ENCODE measurements around the gene PCDHGB7.
"Not testable (repeated sequence)": the region's sequence is repeated elsewhere in the genome, so short reads cannot be mapped to it uniquely, and the experiment has no call there.

Gene PCDHGB7

DNA sequence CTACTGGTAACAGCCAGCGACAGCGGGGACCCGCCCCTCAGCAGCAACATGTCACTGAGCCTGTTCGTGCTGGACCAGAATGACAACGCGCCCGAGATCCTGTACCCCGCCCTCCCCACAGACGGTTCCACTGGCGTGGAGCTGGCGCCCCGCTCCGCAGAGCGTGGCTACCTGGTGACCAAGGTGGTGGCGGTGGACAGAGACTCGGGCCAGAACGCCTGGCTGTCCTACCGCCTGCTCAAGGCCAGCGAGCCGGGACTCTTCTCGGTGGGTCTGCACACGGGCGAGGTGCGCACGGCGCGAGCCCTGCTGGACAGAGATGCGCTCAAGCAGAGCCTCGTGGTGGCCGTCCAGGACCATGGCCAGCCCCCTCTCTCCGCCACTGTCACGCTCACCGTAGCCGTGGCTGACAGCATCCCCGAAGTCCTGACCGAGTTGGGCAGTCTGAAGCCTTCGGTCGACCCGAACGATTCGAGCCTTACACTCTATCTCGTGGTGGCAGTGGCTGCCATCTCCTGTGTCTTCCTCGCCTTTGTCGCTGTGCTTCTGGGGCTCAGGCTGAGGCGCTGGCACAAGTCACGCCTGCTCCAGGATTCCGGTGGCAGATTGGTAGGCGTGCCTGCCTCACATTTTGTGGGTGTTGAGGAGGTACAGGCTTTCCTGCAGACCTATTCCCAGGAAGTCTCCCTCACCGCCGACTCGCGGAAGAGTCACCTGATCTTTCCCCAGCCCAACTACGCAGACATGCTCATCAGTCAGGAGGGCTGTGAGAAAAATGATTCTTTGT, 22.9 kb upstream of the PCDHGB7 start:
- DNase-seq (ENCODE audit: extremely low read depth in 1 of 2, low read depth in 1 of 2): not testable (repeated sequence)

DNA sequence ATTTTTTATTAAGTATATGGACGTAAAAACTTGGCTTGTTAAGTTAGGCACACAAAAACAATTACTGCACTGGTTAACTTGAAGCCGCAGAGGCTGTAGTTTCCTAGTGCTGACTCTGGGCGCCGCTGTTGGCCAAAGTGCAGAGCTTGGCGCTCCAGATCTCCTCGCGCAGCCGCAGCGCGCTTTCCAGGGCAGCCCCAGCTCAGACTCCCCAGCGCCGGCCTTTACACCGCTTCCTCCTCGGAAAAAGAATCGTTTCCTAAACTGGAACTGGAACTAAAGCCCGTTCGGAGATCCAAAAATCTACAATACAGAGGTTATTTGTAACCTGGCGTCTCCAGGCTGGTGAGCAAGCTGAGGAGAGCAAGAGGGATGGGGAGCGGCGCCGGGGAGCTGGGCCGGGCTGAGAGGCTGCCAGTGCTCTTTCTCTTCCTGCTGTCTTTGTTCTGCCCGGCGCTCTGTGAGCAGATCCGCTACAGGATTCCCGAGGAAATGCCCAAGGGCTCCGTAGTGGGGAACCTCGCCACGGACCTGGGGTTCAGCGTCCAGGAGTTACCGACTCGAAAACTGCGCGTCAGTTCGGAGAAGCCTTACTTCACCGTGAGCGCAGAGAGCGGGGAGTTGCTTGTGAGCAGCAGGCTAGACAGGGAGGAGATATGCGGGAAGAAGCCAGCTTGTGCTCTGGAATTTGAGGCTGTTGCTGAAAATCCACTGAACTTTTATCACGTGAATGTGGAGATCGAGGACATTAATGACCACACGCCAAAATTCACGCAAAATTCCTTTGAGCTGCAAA, 19.5 kb upstream of the PCDHGB7 start, which contains the start of gene PCDHGB5:
PCDHGB5 (plus strand) TSS at position 192 of the 796 bp plus-strand sequence; CDS start at position 373, 181 bp downstream.
- DNase-seq (ENCODE audit: extremely low read depth in 1 of 2, low read depth in 1 of 2): not testable (repeated sequence)

DNA sequence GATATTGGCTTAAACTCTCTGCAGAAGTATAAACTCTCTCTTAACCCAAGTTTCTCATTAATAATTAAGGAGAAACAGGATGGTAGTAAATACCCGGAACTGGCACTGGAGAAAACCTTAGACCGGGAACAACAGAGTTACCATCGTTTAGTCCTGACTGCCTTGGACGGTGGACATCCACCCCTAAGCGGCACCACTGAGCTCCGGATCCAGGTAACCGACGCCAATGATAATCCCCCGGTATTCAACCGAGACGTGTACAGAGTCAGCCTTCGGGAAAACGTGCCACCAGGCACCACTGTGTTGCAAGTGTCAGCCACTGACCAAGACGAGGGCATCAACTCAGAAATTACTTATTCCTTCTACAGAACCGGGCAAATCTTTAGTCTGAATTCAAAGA, 18.9 kb upstream of the PCDHGB7 start:
- DNase-seq (ENCODE audit: extremely low read depth in 1 of 2, low read depth in 1 of 2): no peak

DNA sequence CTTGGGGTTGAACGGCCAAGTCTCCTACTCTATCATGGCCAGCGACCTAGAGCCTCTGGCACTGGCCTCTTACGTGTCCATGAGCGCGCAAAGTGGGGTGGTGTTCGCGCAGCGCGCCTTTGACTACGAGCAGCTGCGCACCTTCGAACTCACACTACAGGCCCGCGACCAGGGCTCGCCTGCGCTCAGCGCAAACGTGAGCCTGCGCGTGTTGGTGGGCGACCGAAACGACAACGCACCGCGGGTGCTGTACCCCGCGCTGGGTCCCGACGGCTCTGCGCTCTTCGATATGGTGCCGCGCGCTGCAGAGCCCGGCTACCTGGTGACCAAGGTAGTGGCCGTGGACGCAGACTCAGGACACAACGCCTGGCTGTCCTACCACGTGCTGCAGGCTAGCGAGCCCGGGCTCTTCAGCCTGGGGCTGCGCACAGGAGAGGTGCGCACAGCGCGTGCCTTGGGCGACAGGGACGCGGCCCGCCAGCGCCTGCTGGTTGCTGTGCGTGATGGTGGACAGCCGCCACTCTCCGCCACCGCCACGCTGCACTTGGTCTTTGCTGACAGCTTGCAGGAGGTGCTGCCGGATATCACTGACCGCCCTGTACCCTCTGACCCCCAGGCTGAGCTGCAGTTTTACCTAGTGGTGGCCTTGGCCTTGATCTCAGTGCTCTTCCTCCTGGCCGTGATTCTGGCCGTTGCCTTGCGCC, 17.8 kb upstream of the PCDHGB7 start:
- no peak for DNase-seq (ENCODE audit: extremely low read depth in 1 of 2, low read depth in 1 of 2)

DNA sequence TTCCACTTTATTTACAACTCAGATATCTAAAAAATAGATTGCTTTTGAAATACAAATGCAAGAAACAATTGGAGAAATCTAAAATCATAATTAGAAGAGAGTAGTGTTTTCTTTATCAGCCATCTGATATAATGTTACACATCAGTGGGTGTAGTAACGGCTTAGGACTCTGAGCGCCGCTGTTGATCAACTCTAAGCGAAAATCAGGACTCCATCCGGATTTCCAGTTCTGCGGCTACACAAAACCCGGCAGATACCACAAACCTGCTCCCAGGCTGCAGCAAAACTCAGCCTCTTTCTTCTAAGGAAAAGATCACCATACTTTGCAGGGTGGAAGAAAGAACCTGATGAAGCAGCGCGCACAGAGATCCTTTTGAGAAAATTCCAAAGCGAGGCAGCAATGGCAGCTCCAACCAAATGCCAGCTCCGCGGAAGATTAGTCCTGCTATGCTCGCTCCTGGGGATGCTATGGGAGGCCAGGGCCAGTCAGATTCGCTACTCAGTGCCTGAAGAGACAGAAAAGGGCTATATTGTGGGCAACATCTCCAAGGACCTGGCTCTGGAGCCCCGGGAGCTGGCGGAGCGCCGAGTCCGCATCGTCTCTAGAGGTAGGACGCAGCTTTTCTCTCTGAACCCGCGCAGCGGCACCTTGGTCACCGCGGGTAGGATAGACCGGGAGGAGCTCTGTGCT, 14.8 kb upstream of the PCDHGB7 start, which contains the start of gene PCDHGA9:
PCDHGA9 (plus strand) TSS at position 226 of the 691 bp plus-strand sequence; CDS start at position 401, 175 bp downstream.
- DNase-seq (ENCODE audit: extremely low read depth in 1 of 2, low read depth in 1 of 2): no peak

DNA sequence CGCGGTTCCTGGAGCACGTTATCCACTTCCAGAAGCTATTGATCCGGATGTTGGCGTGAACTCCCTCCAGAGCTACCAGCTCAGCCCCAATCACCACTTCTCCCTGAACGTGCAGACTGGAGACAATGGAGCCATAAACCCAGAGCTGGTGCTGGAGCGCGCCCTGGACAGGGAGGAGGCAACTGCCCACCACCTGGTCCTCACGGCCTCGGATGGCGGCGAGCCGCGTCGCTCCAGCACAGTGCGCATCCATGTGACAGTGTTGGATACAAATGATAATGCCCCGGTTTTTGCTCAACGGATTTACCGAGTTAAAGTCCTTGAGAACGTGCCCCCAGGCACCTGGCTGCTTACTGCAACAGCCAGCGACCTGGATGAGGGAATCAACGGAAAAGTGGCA, 14.1 kb upstream of the PCDHGB7 start:
- no peak for DNase-seq (ENCODE audit: extremely low read depth in 1 of 2, low read depth in 1 of 2)

DNA sequence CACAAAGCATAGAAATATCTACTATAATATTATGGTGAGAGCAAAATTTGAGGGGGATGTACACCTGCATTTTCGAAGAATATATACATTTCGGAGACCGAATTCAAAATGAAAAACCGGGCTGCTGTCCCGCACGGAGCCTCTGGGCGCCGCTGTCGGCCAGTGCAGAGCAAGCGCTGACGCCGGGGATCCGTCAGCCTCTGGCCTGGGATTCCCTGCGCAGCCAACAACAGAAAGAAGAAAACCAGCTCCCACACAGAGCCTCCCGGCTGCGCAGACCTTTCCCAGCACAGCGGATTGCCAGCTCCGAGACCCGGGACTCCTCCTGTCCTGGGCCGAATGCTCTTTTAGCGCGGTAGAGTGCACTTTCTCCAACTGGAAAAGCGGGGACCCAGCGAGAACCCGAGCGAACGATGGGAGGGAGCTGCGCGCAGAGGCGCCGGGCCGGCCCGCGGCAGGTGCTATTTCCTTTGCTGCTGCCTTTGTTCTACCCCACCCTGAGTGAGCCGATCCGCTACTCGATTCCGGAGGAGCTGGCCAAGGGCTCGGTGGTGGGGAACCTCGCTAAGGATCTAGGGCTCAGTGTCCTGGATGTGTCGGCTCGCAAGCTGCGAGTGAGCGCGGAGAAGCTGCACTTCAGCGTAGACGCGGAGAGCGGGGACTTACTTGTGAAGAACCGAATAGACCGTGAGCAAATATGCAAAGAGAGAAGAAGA, 9.5 kb upstream of the PCDHGB7 start, which contains the start of gene PCDHGB6:
PCDHGB6 (plus strand) TSS at position 232 of the 716 bp plus-strand sequence; CDS start at position 414, 182 bp downstream.
- DNase-seq (ENCODE audit: extremely low read depth in 1 of 2, low read depth in 1 of 2): not testable (repeated sequence)

DNA sequence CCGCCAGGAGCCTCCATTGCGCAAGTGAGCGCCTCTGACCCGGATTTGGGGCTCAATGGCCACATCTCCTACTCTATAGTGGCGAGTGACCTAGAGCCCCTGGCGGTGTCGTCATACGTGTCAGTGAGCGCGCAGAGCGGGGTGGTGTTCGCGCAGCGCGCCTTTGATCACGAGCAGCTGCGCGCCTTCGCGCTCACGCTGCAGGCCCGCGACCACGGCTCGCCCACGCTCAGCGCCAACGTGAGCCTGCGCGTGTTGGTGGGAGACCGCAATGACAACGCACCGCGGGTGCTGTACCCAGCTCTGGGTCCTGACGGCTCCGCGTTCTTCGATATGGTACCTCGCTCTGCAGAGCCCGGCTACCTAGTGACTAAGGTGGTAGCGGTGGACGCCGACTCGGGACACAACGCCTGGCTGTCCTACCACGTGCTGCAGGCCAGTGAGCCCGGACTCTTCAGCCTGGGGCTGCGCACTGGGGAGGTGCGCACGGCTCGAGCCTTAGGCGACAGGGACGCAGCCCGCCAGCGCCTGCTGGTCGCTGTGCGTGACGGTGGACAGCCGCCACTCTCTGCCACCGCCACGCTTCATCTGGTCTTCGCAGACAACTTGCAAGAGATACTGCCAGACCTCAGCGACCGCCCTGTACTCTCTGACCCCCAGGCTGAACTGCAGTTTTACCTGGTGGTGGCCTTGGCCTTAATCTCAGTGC, 7.7 kb upstream of the PCDHGB7 start:
- no peak for DNase-seq (ENCODE audit: extremely low read depth in 1 of 2, low read depth in 1 of 2)

DNA sequence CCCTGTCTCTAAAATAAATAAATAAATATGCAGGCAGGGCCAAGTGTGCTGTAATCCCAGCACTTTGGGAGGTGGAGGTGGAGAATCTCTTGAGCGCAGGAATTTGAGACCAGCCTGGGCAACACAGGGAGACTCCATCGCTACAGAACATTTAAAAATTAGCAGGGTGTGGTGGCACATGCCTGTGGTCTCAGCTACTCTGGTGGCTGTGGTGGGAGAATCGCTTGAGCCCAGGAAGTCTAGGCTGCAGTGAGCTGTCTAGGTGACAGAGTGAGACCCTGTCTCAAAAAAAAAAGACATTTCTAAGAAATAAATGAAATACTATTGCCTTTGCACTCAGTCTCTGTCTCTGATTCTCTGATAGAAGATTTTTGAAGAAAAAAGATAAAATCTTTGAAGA, 5.9 kb upstream of the PCDHGB7 start:
- DNase-seq (ENCODE audit: extremely low read depth in 1 of 2, low read depth in 1 of 2): no peak

DNA sequence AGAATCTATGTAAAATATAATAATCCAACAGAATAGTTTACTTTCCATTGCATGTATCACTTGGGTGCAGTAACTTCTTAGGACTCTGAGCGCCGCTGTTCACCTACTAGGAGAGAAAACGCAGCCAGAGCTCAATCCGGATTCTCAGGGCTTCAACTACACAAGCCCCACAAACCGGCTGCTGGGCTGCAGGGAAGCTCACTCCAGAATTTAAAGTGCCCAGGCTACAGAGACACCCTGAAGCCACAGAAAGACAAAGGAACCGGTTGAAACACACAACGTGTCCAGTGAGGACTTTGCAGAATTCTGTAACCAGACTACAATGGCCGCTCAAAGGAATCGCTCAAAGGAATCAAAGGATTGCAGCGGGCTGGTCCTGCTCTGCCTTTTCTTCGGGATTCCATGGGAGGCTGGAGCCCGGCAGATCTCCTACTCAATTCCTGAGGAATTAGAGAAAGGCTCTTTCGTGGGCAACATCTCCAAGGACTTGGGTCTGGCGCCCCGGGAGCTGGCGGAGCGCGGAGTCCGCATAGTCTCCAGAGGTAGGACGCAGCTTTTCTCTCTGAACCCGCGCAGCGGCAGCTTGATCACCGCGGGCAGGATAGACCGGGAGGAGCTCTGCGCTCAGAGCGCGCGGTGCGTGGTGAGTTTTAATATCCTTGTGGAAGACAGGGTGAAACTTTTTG, 4.5 kb upstream of the PCDHGB7 start, which contains the start of gene PCDHGA10:
PCDHGA10 (plus strand) TSS at position 134 of the 686 bp plus-strand sequence; CDS start at position 323, 189 bp downstream.
- DNase-seq (ENCODE audit: extremely low read depth in 1 of 2, low read depth in 1 of 2): peak in 1 of 2 donors; percentile 25

DNA sequence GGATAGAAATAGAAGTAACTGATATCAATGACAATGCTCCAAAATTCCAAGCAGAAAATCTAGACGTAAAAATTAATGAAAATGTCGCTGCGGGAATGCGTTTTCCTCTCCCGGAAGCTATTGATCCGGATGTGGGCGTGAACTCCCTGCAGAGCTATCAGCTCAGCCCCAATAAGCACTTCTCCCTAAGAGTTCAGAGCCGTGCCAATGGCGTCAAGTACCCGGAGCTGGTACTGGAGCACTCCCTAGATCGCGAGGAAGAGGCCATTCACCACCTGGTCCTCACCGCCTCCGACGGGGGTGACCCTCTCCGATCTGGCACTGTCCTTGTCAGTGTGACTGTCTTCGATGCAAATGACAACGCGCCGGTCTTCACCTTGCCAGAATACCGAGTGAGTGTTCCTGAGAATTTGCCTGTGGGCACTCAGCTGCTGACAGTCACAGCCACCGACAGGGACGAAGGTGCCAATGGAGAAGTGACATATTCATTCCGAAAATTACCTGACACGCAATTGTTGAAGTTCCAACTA, 3.9 kb upstream of the PCDHGB7 start:
- DNase-seq (ENCODE audit: extremely low read depth in 1 of 2, low read depth in 1 of 2): no peak

DNA sequence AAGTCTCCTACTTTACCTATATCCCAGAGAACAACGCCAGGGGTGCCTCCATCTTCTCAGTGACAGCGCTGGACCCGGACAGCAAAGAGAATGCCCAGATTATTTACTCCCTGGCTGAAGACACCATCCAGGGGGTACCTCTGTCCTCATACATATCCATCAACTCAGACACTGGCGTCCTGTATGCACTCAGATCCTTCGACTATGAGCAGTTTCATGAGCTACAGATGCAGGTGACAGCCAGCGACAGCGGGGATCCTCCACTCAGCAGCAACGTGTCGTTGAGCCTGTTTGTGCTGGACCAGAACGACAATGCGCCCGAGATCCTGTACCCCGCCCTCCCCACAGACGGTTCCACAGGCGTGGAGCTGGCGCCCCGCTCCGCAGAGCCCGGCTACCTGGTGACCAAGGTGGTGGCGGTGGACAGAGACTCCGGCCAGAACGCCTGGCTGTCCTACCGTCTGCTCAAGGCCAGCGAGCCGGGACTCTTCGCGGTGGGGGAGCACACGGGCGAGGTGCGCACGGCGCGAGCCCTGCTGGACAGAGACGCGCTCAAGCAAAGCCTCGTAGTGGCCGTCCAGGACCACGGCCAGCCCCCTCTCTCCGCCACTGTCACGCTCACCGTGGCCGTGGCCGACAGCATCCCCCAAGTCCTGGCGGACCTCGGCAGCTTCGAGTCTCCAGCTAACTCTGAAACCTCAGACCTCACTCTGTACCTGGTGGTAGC, 2.8 kb upstream of the PCDHGB7 start:
- not testable (repeated sequence) for DNase-seq (ENCODE audit: extremely low read depth in 1 of 2, low read depth in 1 of 2)

DNA sequence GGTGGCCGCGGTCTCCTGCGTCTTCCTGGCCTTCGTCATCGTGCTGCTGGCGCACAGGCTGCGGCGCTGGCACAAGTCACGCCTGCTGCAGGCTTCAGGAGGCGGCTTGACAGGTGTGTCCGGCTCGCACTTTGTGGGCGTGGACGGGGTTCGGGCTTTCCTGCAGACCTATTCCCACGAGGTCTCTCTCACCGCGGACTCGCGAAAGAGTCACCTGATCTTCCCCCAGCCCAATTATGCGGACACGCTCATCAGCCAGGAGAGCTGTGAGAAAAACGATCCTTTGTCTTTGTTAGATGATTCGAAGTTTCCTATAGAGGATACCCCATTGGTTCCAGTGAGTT, 2.2 kb upstream of the PCDHGB7 start:
- not testable (repeated sequence) for DNase-seq (ENCODE audit: extremely low read depth in 1 of 2, low read depth in 1 of 2)

DNA sequence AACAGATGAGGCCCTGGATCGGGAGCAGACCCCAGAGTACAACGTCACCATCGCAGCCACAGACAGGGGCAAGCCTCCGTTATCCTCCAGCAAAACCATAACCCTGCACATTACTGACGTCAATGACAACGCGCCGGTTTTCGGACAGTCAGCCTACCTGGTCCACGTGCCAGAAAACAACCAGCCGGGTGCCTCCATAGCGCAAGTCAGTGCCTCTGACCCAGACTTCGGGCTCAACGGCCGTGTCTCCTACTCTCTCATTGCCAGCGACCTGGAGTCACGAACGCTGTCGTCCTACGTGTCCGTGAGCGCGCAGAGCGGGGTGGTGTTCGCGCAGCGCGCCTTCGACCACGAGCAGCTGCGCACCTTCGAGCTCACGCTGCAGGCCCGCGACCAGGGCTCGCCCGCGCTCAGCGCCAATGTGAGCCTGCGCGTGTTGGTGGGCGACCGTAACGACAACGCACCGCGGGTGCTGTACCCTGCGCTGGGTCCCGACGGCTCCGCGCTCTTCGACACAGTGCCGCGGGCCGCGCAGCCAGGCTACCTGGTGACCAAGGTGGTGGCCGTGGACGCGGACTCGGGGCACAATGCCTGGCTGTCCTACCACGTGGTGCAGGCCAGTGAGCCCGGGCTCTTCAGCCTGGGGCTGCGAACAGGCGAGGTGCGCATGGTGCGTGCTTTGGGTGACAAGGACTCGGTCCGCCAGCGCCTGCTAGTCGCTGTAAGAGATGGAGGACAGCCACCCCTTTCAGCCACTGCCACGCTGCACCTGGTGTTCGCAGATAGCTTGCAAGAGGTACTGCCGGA, 1.8 kb downstream of the PCDHGB7 start:
- DNase-seq (ENCODE audit: extremely low read depth in 1 of 2, low read depth in 1 of 2): no peak

DNA sequence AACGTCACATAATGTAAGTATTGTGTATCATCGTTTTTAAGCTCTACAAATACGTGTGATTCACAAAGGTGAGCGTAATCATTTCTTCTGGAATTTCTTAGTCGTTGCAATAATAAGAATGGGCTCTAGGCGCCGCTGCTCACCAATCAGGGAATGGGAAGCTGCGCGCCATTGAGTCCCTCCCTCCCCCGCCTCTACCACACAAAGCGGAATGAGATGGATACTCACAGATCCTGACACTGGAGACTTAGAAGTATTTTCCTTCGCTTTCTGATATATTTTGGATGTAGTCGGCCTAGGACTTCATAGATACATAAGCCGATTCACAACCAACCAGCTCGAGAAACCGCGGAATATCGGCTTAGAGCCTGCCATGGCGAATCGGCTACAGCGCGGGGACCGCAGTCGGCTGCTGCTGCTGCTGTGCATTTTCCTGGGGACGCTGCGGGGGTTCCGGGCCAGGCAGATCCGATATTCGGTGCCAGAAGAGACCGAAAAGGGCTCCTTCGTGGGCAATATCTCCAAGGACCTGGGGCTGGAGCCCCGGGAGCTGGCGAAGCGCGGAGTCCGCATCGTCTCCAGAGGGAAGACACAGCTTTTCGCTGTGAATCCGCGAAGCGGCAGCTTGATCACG, 3.5 kb downstream of the PCDHGB7 start, which contains the start of gene PCDHGA11:
PCDHGA11 (plus strand) TSS at position 197 of the 634 bp plus-strand sequence; CDS start at position 374, 177 bp downstream.
- peak in 1 of 2 donors; percentile 20 for DNase-seq (ENCODE audit: extremely low read depth in 1 of 2, low read depth in 1 of 2)

DNA sequence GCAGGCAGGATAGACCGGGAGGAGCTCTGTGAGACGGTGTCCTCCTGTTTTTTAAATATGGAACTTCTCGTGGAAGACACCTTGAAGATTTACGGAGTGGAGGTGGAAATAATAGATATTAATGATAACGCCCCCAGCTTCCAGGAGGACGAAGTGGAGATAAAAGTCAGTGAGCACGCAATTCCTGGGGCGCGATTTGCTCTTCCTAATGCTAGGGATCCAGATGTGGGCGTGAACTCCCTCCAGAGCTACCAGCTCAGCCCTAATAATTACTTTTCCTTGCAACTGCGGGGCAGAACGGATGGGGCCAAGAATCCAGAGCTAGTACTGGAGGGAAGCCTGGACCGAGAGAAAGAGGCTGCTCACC, 4.0 kb downstream of the PCDHGB7 start:
- DNase-seq (ENCODE audit: extremely low read depth in 1 of 2, low read depth in 1 of 2): no peak

Data from stimulated activated CD8-positive, alpha-beta memory T cell treated with anti-CD3 and anti-CD28 coated beads, Interleukin-7, amount 100 ng/mL, for 48 hours (primary cell).